GM18519 (cell line): ENCODE results near the gene KSR2.

ENCODE experiments used
- ATAC-seq: cut with Tn5 transposase; IDR thresholded peaks from one replicate; pipeline ENCODE4 v1.9.1; 2021; ENCODE audit warnings: mild to moderate bottlenecking, moderate library complexity; ENCODE audit not compliant: unreplicated experiment, low FRiP score

KSR2 gene

DNA sequence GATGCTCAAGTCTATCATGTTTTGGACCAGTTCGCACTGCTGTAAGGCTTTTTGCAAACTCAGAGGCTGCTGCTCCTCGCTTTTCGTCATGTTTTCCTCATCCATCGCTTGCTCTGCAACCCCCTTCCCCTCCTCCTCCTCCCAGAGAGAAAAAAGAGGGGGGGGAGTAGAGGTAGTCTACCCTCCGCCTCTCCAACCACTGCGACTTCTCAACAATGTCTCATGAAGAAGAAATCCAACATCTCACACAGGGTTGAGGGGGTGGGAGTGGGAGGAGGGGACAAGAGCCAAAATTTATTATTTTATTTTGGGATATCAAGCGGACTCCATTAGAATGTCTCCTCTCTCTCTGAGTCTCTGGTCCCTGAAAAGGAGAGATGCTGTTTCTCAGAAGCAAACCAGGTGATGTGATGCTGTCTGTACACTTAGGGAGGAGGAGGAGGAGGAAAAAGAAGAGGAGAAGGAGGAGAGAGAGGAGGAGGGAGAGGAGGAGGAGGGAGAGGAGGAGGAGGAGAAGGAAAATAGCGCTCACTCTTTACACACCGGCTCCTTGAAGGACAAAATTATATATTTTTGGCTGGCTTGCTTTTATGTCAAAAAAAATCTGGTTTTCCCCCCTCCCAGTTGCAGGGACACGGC is 520 bp downstream of the KSR2 start:
- no peak for ATAC-seq

DNA sequence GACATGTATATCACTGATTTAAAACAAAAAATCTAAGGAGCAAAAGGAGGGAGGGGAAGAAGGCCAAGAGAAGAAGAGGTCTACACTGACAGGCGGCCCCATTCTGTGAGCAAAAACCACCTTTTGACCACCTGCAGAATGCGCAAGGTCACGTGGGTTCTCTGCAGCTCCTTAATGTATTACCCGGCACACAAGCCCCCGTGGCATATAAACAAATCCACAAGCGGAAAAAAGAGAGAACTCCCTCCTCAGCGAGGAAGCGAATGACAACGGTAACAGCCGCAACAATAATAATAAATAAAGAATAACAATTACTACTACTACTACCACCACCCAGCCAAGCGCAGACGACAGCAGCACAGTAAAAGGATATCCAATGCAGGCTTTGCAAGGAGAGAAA is 1.3 kb downstream of the KSR2 start:
- ATAC-seq: no peak

DNA sequence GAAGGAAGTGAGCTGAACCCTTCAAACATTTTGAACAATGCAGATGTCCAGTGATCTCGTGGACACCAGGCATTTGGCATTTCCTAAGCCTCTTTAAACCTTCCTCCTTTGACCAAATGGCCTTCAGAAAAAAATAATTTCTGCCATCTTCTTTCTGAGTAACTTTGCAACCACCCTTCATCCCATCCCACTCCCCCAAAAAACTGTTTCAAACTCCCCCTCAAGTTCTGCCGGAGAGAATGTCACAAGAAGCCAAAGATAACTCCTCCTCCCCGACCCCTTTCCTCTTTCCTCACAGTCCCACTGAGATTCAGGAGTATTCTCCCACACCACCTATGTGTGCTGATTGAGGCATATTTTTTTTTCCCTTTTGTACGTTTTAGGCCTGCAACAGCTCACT is 1.7 kb downstream of the KSR2 start:
- ATAC-seq: no peak

DNA sequence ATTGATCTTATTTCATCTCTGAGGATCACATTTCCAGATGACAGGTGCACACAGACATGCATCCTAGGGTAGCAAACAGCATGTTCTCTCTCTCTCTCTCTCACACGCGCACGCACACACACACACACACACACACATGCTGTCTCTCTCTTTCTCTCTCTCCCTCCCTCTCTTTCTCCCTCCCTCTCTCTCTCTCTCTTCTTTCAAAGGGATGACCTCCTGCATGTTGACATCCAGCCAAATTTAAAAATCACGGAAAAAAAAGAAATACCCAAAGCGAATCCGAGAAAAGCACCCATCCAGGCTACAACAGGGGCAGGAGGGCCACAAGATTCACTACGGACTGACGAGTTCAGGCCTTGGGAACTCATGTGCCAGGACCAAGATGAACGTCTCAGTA is 2.3 kb downstream of the KSR2 start:
- no peak for ATAC-seq

DNA sequence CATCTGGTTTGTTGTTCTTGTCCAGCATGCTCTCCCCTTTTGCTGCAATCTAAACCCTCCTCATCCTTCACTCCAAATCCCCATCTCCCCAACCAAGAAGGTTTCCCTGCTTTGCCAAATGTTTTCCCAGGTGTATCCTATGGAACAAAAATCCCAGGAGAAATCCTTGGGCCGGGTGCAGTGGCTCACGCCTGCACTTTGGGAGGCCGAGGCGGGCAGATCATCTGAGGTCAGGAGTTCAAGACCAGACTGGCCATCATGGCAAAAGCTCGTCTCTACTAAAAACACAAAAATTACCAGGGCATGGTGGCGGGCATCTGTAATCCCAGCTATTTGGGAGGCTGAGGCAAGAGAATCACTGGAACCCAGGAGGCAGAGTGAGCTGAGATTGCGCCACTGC is 5.0 kb downstream of the KSR2 start:
- no peak for ATAC-seq

DNA sequence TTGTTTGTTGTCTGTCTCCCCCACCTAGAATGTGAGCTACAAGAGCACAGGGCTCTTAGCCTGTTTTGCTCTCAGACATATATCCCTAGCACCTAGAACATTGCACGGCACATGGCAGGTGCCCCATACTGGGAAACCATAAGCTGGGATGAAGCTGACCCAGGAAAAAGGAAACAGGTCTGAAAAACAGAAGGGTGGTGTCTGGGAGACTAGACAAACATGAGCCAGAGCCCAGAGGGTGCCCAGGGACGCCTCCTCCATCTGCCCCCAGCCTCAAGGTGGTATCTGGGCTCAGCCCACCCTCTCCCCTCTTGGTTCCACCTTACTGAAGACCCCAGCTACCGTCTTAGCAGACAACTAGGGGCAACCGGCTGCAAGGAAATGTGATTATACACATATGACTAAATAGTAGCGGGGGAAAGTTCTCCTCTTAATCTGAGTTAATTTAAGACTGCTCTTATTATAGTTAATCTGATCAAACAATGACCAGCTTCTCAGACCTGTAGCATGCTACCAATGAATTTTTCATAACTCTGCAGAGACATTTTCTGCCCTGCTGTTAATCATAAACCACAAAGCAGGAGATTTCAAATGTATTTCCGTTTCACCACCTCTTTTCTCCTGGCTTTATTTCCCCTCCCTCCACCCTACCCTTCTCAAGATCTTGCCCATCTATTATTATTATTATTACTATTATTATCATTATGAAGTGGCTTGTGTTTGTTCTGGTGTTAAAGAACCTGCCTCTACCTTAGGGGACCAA is 31.9 kb downstream of the KSR2 start:
- ATAC-seq: no peak

DNA sequence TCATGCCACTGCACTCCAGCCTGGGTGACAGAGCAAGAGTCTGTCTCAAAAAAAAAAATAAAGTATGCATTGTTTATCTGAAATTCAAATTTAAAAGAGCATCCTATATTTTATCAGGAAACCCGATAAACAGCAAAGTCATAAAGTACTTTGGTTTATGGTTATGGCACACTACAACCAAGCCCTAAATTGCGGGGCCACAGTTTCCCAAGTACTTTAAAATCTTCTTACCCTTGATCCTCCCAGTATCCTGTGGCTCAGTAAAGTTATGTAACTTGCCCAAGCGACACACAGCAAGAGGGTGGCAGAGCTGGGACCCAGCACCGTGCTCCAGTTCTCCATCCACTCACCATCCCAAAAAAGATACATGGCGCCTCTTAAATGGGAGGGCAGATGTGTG is 35.2 kb downstream of the KSR2 start:
- ATAC-seq: no peak

DNA sequence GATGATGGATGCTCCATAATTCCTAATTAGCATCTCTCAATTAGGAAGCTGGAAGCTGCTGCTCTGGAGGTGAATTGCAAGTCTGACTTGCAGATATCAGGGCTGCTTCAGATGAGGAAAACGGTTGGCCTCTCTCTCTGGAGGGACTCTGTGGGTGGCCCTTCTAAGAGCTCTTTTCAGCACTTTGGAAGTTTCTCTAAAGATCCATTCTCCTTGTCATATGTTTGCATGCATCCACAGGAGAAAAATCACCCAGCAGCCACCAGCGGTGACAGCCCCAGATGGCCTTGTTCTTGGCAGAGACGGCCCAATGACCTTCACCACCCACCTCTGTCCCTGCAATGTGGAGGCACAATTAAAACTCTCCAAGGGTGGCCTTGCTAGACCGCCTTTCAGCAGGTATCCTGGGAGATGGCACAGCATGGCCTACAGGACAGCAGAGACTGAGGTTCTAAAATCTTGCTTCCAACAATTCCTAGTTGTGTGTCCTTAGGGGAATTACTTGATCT is 42.3 kb downstream of the KSR2 start:
- ATAC-seq: no peak

DNA sequence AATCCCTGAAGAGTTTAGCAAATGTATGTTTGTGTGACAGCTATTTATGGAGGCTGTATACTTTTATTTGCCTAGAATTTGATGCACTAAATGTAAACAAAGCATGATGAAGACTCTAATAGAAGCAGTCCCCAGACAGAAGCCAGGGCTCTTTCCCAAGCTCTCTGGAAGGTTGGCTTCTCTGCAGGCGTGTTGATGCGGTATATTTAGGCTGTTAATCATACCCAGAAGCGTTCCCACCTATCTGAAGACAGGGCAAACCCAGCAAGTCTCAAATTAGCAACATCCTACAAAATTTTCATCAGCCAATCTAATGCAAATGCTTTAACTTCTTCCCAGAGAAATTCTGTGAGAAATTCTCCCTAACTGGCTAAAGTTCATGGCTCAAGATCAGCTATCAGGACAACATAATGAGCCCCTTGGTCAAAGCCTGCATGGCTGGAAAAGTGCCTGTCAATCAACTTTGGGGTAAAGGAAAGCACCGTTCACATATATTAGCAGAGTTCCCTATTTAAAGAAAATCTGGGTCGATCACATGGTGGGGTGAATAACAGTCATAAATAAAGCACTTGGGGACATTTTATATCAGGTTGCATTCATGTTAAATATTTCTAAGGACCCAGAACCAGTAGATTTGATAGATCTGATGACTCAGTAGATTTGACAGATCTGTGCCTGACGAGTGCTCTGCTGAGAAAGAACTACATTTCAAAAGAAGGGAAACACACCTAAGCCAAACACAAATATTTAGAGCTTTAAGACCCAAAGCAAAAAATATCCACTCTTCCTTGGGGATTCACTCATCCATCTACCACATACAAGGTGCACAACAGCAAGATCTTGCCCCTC is 46.6 kb downstream of the KSR2 start:
- ATAC-seq: no peak

DNA sequence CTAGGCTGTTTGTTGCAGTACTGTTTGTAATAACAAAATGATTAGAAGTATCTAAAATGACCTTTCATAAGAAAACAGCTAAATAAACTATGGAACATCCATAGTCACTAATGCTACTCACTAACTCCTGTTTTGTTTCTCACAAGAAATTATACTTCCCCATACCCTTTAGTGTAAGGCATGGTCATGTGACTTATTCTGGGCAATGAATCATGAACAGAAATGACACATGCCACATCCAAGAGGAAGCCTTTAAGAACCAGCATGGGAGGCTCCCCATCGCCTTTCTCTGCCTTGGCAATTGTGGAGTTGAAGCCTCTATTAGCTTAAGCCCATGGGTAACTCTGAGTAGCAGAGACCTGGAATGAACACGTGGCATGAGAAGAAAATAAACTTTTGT is 49.3 kb downstream of the KSR2 start:
- ATAC-seq: no peak

DNA sequence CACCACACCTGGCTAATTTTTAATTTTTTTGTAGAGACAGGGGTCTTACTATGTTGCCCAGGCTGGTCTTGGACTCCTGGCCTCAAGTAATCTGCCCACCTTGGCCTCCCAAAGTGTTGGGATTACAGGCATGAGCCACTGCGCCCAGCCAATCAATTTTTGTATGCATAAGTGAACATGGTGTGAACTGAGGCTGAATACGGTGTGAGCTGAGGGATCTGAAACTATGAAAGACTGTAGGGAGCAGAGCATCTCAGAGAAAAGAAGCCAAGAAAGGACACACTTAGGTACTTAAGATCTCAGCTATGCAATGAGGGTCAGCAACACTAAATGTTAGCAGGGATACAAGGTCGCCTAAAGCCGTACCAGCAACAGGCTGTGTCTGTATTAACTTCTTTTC is 54.1 kb downstream of the KSR2 start:
- ATAC-seq: no peak

DNA sequence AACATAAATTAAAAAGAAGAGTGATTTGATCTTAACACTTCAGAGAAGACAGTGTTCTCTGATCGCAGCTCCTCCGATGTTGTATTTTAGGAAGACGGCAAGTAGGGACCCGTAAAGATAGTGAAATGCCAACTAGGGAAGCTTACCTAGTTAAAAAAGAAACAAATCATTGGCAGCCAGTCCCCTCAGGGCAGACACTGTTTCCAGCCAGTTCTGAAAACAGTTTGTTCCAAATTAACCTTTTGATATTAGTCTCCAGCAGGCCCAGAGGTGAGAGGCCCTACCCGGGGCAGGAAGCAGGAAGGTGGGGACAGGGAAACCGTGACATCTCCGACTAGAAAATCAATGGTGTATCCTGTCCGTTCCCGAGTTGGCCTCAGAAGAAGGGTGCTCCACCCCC is 56.0 kb downstream of the KSR2 start:
- no peak for ATAC-seq

DNA sequence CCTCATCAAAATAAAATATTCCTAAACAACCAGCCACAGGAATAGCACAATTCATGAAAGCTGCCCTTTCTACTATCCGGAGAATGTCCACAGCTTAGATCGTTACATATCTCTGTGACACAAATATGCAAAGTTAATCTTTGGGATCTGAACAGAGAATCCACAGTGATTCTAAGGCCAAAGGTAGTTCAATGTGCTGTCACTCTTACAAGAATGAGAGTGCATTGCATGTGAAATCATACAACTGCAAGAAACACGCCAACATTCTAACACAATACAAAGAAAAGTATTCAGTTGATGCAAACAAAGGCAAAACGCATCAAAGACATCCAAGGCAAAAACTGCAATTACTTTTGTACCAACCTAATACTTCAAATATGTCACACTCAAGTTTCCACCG is 60.4 kb downstream of the KSR2 start:
- ATAC-seq: no peak

DNA sequence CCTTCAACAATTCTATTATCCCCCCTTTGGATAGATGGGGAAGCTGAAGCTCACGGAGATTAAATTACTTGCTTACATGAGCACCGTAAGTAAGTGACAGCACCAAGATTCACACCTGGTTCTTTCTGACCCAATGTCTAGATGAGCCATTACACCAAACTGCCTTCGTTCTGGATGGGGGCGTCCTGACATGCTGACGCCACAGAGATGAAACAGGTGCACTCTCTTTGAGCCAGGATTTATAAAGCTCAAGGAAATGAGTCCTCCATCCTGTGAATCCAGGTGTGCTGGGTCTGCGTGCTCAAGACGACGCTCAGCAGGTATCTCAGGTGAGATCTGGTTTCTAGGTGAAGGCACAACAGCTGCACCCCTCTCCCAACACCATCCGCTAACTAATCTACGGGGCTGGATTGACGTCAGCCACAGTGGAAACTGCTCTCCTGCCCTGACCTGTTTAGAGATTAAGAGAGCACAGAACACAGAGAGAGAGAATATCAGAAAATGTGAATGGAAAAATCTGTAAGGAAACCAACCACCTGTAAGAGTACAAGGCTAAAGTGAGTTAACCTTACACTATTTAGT is 61.6 kb downstream of the KSR2 start:
- no peak for ATAC-seq

DNA sequence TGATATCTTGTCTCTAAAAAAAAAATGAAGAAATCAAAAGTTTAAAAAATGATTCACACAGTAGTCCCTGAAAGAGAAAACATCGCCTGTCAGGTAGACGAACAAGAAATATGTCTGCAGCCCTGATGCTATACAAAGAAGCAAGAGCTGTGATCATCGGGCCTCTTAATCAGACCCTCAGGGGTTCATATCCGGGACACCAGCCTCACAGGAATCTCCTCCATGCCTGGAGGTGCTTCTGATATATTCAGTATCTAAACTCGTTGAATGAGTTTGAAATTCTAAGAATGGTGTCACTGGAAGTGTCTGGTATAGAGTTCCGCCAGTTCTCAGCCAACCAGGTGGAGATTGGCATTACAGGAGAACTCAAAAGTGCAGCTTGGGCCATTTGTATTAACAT is 64.7 kb downstream of the KSR2 start:
- no peak for ATAC-seq

DNA sequence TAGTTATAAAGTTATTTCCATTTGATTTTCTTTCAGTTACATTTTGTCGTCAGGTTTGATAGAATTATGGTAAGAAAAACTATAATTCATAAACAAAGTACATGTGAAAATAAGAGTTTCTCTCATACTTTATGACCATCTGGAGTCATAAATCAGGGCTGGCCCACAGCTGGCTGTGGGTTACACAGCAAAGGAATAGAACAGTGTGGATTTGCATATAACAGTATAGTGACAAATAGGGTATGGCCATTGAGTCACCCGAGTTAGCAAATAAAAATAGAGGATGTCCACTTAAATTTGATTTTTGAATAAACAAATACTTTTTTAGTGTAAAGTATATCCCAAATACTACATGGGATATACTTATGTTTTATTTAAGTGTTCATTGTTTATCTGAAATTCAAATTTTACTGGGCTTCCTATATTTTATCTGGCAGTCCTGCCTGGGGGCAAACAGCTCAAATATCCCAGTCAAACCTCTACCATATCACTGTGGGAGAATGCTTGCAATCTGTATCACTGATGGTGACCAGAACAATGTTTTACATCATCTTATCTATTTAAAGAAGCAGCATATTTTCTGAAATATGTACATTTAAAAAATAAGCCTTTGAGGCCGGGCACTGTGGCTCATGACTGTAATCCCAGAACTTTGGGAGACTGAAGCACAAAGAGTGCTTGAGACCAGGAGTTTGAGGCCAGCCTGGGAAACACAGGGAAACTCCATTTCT is 65.5 kb downstream of the KSR2 start:
- ATAC-seq: no peak

DNA sequence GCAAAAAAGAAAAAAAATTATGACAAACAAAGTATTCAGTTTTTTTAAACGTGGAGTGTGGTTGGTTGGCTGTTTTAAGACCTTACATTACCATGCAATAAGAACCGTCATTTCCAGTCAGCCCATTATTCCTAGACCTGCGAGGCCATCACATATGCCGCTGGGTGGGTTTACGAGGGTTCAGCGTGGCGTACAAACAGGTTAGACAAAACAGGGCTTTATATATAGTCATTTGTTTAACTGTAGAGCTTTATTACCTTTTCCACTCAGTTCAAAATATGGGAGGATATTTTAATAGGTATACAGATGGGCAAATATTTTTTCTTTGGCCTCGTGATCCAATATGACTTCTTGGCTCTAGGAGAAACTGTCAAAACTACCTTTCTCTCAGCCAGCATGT is 67.2 kb downstream of the KSR2 start:
- ATAC-seq: no peak

DNA sequence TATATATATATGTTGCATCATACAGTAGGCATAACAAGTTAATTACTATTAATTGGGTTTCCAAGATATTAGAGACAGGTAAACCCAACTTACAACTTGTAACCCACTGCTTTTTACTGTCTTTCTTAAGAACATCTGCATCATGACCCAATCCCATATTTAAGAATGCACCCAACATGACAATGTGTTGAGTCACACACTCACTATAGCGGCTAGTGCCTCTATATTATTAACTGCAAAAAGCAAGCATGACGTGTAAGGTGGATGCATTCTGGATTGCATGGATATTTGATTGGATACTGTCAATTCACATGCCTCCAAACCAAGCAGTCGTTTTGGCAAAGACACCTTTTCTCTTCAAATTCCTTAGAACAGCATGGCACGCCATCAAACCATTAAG is 68.2 kb downstream of the KSR2 start:
- ATAC-seq: no peak

DNA sequence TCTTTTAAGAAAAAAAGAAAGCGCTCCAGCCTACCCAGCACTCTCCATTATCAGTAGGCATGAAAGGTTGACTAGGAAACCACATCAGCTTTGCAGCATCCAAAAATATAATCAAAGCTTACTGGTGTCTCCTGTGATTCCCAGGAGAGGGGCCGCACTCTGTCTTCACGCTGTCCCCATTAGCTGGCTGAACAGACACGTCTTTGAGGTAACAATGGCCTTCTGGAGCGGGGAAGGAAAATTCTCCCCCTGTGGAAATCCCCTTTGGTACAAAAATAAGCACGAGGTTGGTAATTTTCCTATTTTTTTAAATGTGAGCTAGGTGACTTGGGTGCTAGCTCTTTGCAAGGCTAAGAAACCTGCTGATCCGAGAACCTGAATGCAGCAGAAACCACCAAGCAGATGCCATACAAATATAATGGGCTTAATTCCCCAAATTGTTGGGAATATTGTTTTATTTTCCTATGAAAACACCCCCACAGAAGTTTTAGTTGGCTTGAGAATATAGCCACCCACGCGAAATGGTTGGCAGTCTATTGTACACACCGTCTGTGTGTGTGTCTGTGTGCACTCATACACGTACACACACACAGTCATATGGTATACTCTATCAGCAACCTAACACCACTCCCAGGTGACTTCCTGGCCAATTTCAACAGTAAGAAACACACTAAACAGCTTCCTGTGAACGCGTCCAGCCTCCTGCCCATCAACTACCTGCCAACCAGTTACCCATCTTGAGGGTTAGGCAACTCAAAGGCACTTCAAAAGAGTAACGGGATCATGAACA is 71.2 kb downstream of the KSR2 start:
- no peak for ATAC-seq

DNA sequence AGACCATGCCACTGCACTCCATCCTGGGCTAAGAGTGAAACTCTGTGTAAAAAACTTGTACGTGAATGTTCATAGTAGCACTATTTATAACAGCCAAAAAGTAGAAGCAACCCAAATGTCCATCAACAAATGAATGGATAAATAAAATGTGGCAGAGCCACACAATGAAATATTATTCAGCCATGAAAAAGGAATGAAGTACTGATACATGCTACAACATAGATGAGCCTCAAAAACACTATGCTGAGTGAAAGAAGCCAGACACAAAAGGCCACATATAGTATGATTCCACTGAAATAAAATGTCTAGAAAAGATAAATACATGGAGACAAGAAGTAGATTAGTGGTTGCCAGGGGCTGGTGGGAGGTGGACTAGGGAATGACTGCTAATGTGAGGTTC is 72.8 kb downstream of the KSR2 start:
- ATAC-seq: no peak
